GM12872 (cell line): ENCODE results near the gene EIF2B4.

Experiments
- CTCF ChIP-seq: IDR thresholded peaks from 3 replicates; pipeline ENCODE4 v1.5.1; 2011; ENCODE audit warnings: low read depth, mild to moderate bottlenecking, low read length, moderate library complexity; ENCODE audit not compliant: insufficient read depth

The EIF2B4 gene

DNA sequence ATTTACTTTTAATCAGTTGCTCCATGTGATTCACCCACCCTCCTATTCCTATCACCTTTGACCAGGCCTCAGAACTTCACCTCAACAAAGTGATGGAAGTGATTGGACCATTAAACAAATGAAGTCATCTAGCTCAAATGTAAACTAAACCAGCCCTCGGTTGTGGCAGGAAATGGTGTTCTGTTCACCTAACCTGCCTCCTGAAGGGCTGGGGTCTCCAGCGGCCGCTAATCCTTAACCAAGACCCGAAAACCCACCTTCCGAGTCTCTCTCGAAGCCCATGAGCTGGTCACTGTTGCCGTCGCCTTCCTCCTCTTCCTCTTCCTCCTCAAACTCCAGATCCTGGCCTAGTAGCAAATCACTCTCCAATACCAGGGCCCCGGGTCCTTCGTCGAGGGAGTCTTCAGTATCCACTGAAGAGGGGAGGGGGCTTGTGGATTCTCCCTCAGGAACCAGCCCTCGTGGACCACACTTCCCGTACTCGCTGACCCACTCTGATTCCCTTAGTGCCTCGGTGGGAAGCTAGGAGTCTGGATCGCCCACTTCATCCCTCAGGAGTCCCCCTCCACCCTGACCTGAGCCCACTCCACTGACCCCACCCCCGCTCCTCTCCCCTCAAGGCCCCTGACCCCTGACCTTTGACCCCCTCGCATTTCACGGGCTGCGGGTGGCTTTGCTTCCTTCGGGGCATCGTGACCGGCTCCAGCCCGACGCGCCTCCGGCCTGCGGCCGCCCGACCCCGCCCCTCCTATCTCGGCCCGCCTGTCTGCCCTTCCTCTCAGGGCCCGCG lies 9.9 kb upstream of the EIF2B4 start:
- TF ChIP-seq CTCF, result no peak

GRCh38 chr2:27379383-27379835 lies 9.3 kb upstream of the EIF2B4 start:
- TF ChIP-seq CTCF, result no peak

DNA sequence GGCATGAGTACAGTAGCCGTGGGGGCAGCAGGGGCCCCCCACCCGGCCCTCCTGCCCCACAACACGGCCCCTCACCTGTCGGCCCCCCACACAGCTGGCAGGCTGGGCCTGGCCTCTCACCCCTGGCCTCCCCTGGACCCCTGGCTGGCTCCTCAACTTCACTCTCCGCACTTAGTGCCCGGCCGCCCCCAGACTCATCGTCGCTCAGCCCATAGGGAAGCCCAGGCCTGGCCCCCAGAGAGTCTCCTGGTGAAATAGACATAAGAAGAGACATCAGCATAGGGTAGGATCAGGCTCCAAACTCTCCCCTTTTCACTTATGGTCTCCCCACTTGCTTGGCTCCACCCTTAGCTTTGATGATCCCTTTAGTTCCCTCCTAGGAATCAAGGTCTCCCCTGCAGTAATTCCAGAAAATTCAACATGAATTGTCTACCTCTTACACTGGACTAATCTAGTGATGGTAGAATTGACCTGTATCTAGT lies 8.7 kb upstream of the EIF2B4 start:
- no peak for TF ChIP-seq CTCF

DNA sequence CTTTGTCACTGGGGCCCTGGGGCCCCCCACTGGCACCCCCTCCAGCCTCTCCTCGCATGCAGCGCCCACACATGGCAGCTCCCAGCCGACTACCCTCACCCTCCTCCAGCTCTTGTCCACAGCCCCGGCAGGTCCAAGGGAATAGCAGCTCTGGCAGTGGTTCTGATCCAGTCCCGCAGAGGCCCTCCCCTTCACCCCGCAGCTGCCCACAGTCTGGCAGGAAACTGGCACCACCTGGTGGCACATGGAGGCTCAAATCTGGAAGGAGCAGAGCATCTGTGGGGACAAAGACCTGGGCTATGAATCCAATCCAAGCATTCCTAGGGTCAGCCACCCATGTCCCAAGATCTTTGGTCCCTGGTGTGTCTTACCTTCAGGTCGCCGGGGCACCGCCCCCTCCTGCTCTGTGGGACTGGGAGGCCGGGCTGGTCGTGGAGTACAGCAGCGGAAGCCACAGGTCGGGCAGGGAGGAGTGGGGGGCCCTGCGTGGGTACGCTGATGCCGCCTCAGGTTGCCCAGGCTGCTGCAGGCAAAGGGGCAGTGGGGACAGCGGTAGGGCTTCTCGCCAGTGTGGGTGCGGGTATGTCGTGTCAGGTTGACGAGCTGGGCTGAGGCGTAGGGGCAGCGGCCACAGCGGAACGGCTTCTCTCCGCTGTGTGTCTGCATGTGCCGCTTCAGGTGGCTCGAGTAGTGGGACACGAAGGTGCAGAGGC lies 8.1 kb upstream of the EIF2B4 start:
- peak; percentile 28; the same call in 1 of the 3 replicates for TF ChIP-seq CTCF

DNA sequence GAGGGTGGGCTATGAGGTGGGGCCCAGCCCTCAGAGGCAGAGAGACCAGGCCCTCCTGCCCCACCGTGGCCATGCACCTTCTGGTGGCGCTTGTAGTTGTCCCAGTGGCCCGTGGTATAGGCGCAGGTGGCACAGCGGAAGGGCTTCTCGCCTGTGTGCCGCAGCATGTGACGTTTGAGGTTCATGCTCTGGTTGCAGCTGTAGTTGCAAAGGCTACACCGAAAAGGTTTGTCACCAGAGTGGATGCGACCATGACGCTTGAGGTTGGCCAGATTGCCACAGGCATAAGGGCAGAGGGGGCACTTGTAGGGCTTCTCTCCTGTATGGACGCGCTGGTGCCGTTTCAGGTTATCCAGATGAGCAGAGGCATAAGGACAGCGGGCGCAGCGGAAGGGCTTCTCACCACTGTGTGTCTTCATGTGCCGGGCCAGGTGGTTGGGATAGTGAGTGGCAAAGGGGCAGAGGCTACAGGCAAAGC lies 7.5 kb upstream of the EIF2B4 start:
- no peak for TF ChIP-seq CTCF

GRCh38 chr2:27376866-27377617 lies 6.9 kb upstream of the EIF2B4 start:
- no peak for TF ChIP-seq CTCF

DNA sequence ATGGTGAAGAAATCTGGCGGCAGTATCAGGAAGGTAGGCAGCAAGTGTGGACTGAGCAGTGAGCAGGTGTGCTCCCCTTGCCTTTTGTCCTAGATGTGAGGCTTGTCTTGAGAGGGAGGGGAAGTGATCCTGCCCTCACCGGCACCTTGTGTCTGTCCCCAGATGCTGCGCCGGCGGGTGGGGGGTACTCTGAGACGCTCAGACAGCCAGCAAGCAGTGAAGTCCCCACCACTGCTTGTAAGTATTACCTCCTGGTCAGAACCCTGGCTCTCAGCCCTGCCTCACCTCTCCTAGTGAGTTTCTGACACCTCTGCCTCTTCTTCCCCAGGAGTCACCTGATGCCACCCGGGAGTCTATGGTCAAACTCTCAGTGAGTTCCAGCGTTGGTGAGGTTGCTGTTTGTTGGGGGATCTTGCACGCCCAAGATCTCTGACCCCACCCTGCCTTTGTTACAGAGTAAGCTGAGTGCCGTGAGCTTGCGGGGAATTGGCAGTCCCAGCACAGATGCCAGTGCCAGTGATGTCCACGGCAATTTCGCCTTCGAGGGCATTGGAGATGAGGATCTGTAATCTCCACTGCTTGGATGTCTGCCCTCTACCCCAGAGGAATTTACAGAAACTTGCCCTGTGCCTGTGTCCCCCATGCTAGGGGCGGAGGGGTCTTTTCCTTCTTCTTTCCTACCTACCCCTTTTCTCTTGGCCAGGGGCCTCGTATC lies 6.2 kb upstream of the EIF2B4 start:
- no peak for TF ChIP-seq CTCF
